Measurements from ENCODE around the gene NAMPT.

NAMPT gene

GRCh38 chr7:106287786-106288185 is 3.0 kb upstream of the NAMPT start:
- H3K27me3 ChIP-seq (ENCODE audit: low read depth) = peaks cover 7% of the 10 kb centered on the region; the same call in 1 of the 2 replicates
- H3K36me3 ChIP-seq (replicated peaks) = no peaks in the 10 kb centered on the region
- no peak overlapping the region for H3K4me3 ChIP-seq
- peaks cover 8% of the 10 kb centered on the region for H3K4me1 ChIP-seq
- in situ Hi-C loops (cut with MboI; ENCODE audit: low sequenced_read_pairs) = no loop called here
- H3K9me3 ChIP-seq = no peaks in the 10 kb centered on the region
- DNase-seq (ENCODE audit: low spot score in 2 of 2) = no peak

- no peak for DNase-seq (ENCODE audit: low spot score in 2 of 2)
- Histone ChIP-seq H3K4me1 (peaks cover 16% of the 10 kb centered on the region), H3K9me3 (no peaks in the 10 kb centered on the region), H3K27me3 (ENCODE audit: low read depth) (peaks cover 4% of the 10 kb centered on the region; the same call in 1 of the 2 replicates), H3K4me3 (peak overlapping the region; percentile 73), H3K36me3 (replicated peaks) (no peaks in the 10 kb centered on the region)
- in situ Hi-C loops (cut with MboI; ENCODE audit: low sequenced_read_pairs) = no loop called here
These were observed 1.2 kb upstream of the NAMPT start for GRCh38 chr7:106285855-106286492.

GRCh38 chr7:106285051-106285854 is 470 bp upstream of the NAMPT start:
- no peaks in the 10 kb centered on the region for H3K9me3 ChIP-seq
- peak; percentile 88 to 98 for DNase-seq (ENCODE audit: low spot score in 2 of 2)
- peaks cover under 1% of the 10 kb centered on the region; the same call in 1 of the 2 replicates for H3K27me3 ChIP-seq (ENCODE audit: low read depth)
- H3K4me1 ChIP-seq = peaks cover 16% of the 10 kb centered on the region
- H3K4me3 ChIP-seq = peak overlapping the region; percentile 73
- H3K36me3 ChIP-seq (replicated peaks) = no peaks in the 10 kb centered on the region
- in situ Hi-C loops (cut with MboI; ENCODE audit: low sequenced_read_pairs) = no loop called here

- Histone ChIP-seq H3K36me3 (replicated peaks) (no peaks in the 10 kb centered on the region), H3K4me3 (peak overlapping the region; percentile 73), H3K27me3 (ENCODE audit: low read depth) (no peaks in the 10 kb centered on the region), H3K9me3 (no peaks in the 10 kb centered on the region), H3K4me1 (peaks cover 16% of the 10 kb centered on the region)
- in situ Hi-C loops (cut with MboI; ENCODE audit: low sequenced_read_pairs) = no loop called here
- peak; percentile 30 to 73 for DNase-seq (ENCODE audit: low spot score in 2 of 2)
These were observed 711 bp downstream of the NAMPT start for GRCh38 chr7:106283831-106284713.

- in situ Hi-C loops (cut with MboI; ENCODE audit: low sequenced_read_pairs) = no loop called here
- Histone ChIP-seq H3K27me3 (ENCODE audit: low read depth) (no peaks in the 10 kb centered on the region), H3K4me1 (peaks cover 16% of the 10 kb centered on the region), H3K36me3 (replicated peaks) (no peaks in the 10 kb centered on the region), H3K9me3 (no peaks in the 10 kb centered on the region), H3K4me3 (peak overlapping the region; percentile 73)
- no peak for DNase-seq (ENCODE audit: low spot score in 2 of 2)
These were observed 1.3 kb downstream of the NAMPT start for GRCh38 chr7:106283501-106283830.

- no peaks in the 10 kb centered on the region for H3K27me3 ChIP-seq (ENCODE audit: low read depth)
- in situ Hi-C loops (cut with MboI; ENCODE audit: low sequenced_read_pairs) = no loop called here
- H3K4me3 ChIP-seq = no peak overlapping the region; the same call in 1 of the 2 replicates
- H3K9me3 ChIP-seq = no peaks in the 10 kb centered on the region
- H3K36me3 ChIP-seq (replicated peaks) = no peaks in the 10 kb centered on the region
- DNase-seq (ENCODE audit: low spot score in 2 of 2) = no peak
- H3K4me1 ChIP-seq = peaks cover 16% of the 10 kb centered on the region
These were observed 1.9 kb downstream of the NAMPT start for GRCh38 chr7:106282852-106283251.

GRCh38 chr7:106282390-106282789 is 2.4 kb downstream of the NAMPT start:
- in situ Hi-C loops (cut with MboI; ENCODE audit: low sequenced_read_pairs) = no loop called here
- no peak for DNase-seq (ENCODE audit: low spot score in 2 of 2)
- no peaks in the 10 kb centered on the region for H3K9me3 ChIP-seq
- H3K4me1 ChIP-seq = peaks cover 16% of the 10 kb centered on the region
- H3K4me3 ChIP-seq = no peak overlapping the region; the same call in 1 of the 2 replicates
- H3K36me3 ChIP-seq (replicated peaks) = no peaks in the 10 kb centered on the region
- no peaks in the 10 kb centered on the region for H3K27me3 ChIP-seq (ENCODE audit: low read depth)

GRCh38 chr7:106281585-106282318 is 3.0 kb downstream of the NAMPT start:
- in situ Hi-C loops (cut with MboI; ENCODE audit: low sequenced_read_pairs) = no loop called here
- no peak for DNase-seq (ENCODE audit: low spot score in 2 of 2)
- Histone ChIP-seq H3K27me3 (ENCODE audit: low read depth) (no peaks in the 10 kb centered on the region), H3K36me3 (replicated peaks) (no peaks in the 10 kb centered on the region; the same call in 1 of the 2 replicates), H3K9me3 (no peaks in the 10 kb centered on the region), H3K4me3 (no peak overlapping the region), H3K4me1 (peaks cover 16% of the 10 kb centered on the region)

GRCh38 chr7:106281127-106281526 is 3.7 kb downstream of the NAMPT start:
- in situ Hi-C loops (cut with MboI; ENCODE audit: low sequenced_read_pairs) = no loop called here
- H3K36me3 ChIP-seq (replicated peaks) = no peaks in the 10 kb centered on the region; the same call in none of the 2 replicates
- DNase-seq (ENCODE audit: low spot score in 2 of 2) = no peak
- H3K27me3 ChIP-seq (ENCODE audit: low read depth) = no peaks in the 10 kb centered on the region
- no peak overlapping the region for H3K4me3 ChIP-seq
- no peaks in the 10 kb centered on the region for H3K9me3 ChIP-seq
- H3K4me1 ChIP-seq = peaks cover 16% of the 10 kb centered on the region

- no peak for DNase-seq (ENCODE audit: low spot score in 2 of 2)
- in situ Hi-C loops (cut with MboI; ENCODE audit: low sequenced_read_pairs) = no loop called here
- H3K4me1 ChIP-seq = peaks cover 12% of the 10 kb centered on the region
- H3K9me3 ChIP-seq = no peaks in the 10 kb centered on the region
- no peak overlapping the region for H3K4me3 ChIP-seq
- H3K27me3 ChIP-seq (ENCODE audit: low read depth) = no peaks in the 10 kb centered on the region
- peaks cover 10% of the 10 kb centered on the region for H3K36me3 ChIP-seq (replicated peaks)
These were observed 5.2 kb downstream of the NAMPT start for GRCh38 chr7:106279425-106280197.

GRCh38 chr7:106278695-106279094 is 6.1 kb downstream of the NAMPT start:
- in situ Hi-C loops (cut with MboI; ENCODE audit: low sequenced_read_pairs) = no loop called here
- H3K9me3 ChIP-seq = no peaks in the 10 kb centered on the region
- H3K4me1 ChIP-seq = peaks cover 12% of the 10 kb centered on the region
- DNase-seq (ENCODE audit: low spot score in 2 of 2) = no peak
- no peaks in the 10 kb centered on the region for H3K27me3 ChIP-seq (ENCODE audit: low read depth)
- no peak overlapping the region for H3K4me3 ChIP-seq
- peaks cover 15% of the 10 kb centered on the region for H3K36me3 ChIP-seq (replicated peaks)

GRCh38 chr7:106277976-106278375 is 6.8 kb downstream of the NAMPT start:
- Histone ChIP-seq H3K9me3 (no peaks in the 10 kb centered on the region), H3K4me3 (no peak overlapping the region), H3K36me3 (replicated peaks) (peaks cover 20% of the 10 kb centered on the region), H3K27me3 (ENCODE audit: low read depth) (no peaks in the 10 kb centered on the region), H3K4me1 (peaks cover 10% of the 10 kb centered on the region)
- in situ Hi-C loops (cut with MboI; ENCODE audit: low sequenced_read_pairs) = no loop called here
- DNase-seq (ENCODE audit: low spot score in 2 of 2) = no peak

Data from HAP-1 (cell line).